Bronchial epithelial cell (primary cell): ENCODE data around the gene MGAT4B. TPM values are rescaled to one million over a fixed set of nuclear protein-coding genes. Genes with fewer than 3 reads are reported as not detected.
"Not testable (repeated sequence)": the region's sequence is repeated elsewhere in the genome, so short reads cannot be mapped to it uniquely, and the experiment has no call there.

Experiments
- DNase-seq: peaks from one replicate; pipeline ENCODE4 v3.0.0-alpha.2; 2010; ENCODE audit warnings: low read depth
- FAIRE-seq: peaks from 2 replicates; lab custom pipeline; 2011; peaks lifted over from hg19 to GRCh38; lab: Jason Lieb, UNC
- H3K27me3 ChIP-seq: 2 replicates; pipeline ENCODE4 v1.5.1; 2011; ENCODE audit warnings: low read length; ENCODE audit not compliant: control insufficient read depth, insufficient read depth
- H3K36me3 ChIP-seq: 2 replicates; pipeline ENCODE4 v1.5.1; 2011; ENCODE audit warnings: low read length; ENCODE audit not compliant: control insufficient read depth, insufficient read depth
- H3K4me3 ChIP-seq: 2 replicates; pipeline ENCODE4 v1.5.1; 2011; ENCODE audit warnings: mild to moderate bottlenecking, low read depth, low read length, control low read depth
- CTCF ChIP-seq: IDR thresholded peaks from 2 replicates; pipeline ENCODE4 v1.5.1; 2011; ENCODE audit warnings: mild to moderate bottlenecking, moderate library complexity, low read length, control low read depth, inconsistent platforms; ENCODE audit not compliant: insufficient read depth, severe bottlenecking
- total RNA-seq: library from RNA; depleted of rRNA; stranded (reverse); fragments of >200 nt; gene quantifications from 2 replicates; pipeline ENCODE4 v1.2.1, GENCODE V29; 2014

MGAT4B gene
- total RNA-seq, 1 donor from 2014 or later = 151 TPM

- H3K36me3 ChIP-seq = peaks cover under 1% of the 10 kb centered on the region
- TF ChIP-seq CTCF = no peak
- H3K4me3 ChIP-seq = no peak overlapping the region
- no peak for DNase-seq
- no peaks in the 10 kb centered on the region for H3K27me3 ChIP-seq
- no peak for FAIRE-seq
These were observed 13.8 kb downstream of the MGAT4B start for GRCh38 chr5:179792612-179793467.

- Histone ChIP-seq H3K36me3 (no peaks in the 10 kb centered on the region), H3K4me3 (no peak overlapping the region), H3K27me3 (no peaks in the 10 kb centered on the region)
- DNase-seq = no peak
- TF ChIP-seq CTCF = no peak
- no peak for FAIRE-seq
These were observed 14.6 kb downstream of the MGAT4B start for GRCh38 chr5:179791881-179792611.

- not testable (repeated sequence) for FAIRE-seq, DNase-seq, H3K36me3 ChIP-seq, H3K27me3 ChIP-seq, H3K4me3 ChIP-seq
These were observed 17.4 kb downstream of the MGAT4B start for GRCh38 chr5:179789278-179789677.

- Histone ChIP-seq H3K27me3 (no peaks in the 10 kb centered on the region), H3K4me3 (no peak overlapping the region), H3K36me3 (no peaks in the 10 kb centered on the region)
- no peak for TF ChIP-seq CTCF
- DNase-seq (no peak), FAIRE-seq (peak; percentile 40)
These were observed 18.3 kb downstream of the MGAT4B start for GRCh38 chr5:179788193-179788854.

GRCh38 chr5:179786861-179787260, 19.8 kb downstream of the MGAT4B start:
- no peak overlapping the region for H3K4me3 ChIP-seq
- FAIRE-seq = no peak
- no peak for TF ChIP-seq CTCF
- H3K36me3 ChIP-seq = no peaks in the 10 kb centered on the region
- DNase-seq = no peak
- no peaks in the 10 kb centered on the region for H3K27me3 ChIP-seq

GRCh38 chr5:179783128-179783527, 23.5 kb downstream of the MGAT4B start:
- no peak for TF ChIP-seq CTCF
- no peaks in the 10 kb centered on the region for H3K27me3 ChIP-seq
- no peak for DNase-seq
- no peaks in the 10 kb centered on the region for H3K36me3 ChIP-seq
- FAIRE-seq = no peak
- no peak overlapping the region for H3K4me3 ChIP-seq
